Chondrocyte (in vitro differentiated cells): ENCODE data around the gene C20orf204. TPM values are rescaled to one million over a fixed set of nuclear protein-coding genes. Genes with fewer than 3 reads are reported as not detected.

Experiments
- DNase-seq: peaks from one replicate; pipeline ENCODE4 v3.0.0; 2021; ENCODE audit warnings: mixed read lengths, low spot score
- H3K27ac Mint-ChIP-seq: one replicate; pipeline ENCODE4 v1.8.0; 2021; ENCODE audit warnings: mild to moderate bottlenecking, moderate library complexity, mixed read lengths; ENCODE audit not compliant: unreplicated experiment
- H3K27me3 Mint-ChIP-seq: 2 replicates; pipeline ENCODE4 v1.8.0; 2021; ENCODE audit warnings: low read depth, mixed read lengths
- H3K36me3 Mint-ChIP-seq: 2 replicates; pipeline ENCODE4 v1.8.0; 2021; ENCODE audit warnings: low read depth, mixed read lengths
- H3K4me1 Mint-ChIP-seq: 2 replicates; pipeline ENCODE4 v1.8.0; 2021; ENCODE audit warnings: low read depth, mild to moderate bottlenecking, mixed read lengths
- H3K4me3 Mint-ChIP-seq: one replicate; pipeline ENCODE4 v1.8.0; 2021; ENCODE audit warnings: mild to moderate bottlenecking, moderate library complexity, mixed read lengths; ENCODE audit not compliant: unreplicated experiment
- H3K9me3 Mint-ChIP-seq: 2 replicates; pipeline ENCODE4 v1.8.0; 2021; ENCODE audit warnings: low read depth, mixed read lengths
- total RNA-seq: library from RNA; stranded (reverse); gene quantifications from 3 replicates; pipeline ENCODE4 v1.2.1, GENCODE V29; 2021
- TF ChIP-seq, protein P1 (sequence below): fragments of 200-600 bp; sonication (generic); IDR thresholded peaks from 2 replicates; pipeline ENCODE4 v1.5.0; 2021; ENCODE audit warnings: antibody characterized with exemption, mild to moderate bottlenecking, moderate library complexity

C20orf204 gene
- total RNA-seq, 1 donor from 2014 or later, result 0.77 TPM

DNA sequence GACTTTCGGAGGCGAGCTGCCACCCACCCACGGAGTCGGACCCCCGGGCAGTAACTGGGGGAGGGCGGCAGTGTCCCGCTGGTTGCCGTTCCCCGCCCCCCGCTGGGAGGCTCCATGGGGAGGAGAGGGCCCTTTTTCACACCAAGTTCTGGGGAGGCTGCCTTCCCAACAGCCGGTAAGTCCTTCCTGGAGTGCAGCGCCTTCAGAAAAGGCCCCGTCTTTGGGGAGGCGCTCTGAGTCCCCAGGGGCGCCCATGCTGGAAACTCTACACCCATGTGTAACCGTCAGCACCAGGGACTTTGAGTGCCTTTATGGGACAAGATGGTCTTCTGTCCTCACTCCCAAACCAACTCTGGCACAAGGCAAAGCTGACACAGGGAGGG lies 13.9 kb downstream of the C20orf204 start:
- no peak for DNase-seq
- H3K36me3 Mint-ChIP-seq, result no peaks in the 10 kb centered on the region
- TF ChIP-seq, protein P1, sequence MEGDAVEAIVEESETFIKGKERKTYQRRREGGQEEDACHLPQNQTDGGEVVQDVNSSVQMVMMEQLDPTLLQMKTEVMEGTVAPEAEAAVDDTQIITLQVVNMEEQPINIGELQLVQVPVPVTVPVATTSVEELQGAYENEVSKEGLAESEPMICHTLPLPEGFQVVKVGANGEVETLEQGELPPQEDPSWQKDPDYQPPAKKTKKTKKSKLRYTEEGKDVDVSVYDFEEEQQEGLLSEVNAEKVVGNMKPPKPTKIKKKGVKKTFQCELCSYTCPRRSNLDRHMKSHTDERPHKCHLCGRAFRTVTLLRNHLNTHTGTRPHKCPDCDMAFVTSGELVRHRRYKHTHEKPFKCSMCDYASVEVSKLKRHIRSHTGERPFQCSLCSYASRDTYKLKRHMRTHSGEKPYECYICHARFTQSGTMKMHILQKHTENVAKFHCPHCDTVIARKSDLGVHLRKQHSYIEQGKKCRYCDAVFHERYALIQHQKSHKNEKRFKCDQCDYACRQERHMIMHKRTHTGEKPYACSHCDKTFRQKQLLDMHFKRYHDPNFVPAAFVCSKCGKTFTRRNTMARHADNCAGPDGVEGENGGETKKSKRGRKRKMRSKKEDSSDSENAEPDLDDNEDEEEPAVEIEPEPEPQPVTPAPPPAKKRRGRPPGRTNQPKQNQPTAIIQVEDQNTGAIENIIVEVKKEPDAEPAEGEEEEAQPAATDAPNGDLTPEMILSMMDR, result no peak
- peak overlapping the region; percentile 56 for H3K4me3 Mint-ChIP-seq
- peaks cover 1% of the 10 kb centered on the region for H3K27me3 Mint-ChIP-seq
- H3K27ac Mint-ChIP-seq, result no peak overlapping the region
- H3K9me3 Mint-ChIP-seq, result no peaks in the 10 kb centered on the region
- H3K4me1 Mint-ChIP-seq, result peaks cover 26% of the 10 kb centered on the region

DNA sequence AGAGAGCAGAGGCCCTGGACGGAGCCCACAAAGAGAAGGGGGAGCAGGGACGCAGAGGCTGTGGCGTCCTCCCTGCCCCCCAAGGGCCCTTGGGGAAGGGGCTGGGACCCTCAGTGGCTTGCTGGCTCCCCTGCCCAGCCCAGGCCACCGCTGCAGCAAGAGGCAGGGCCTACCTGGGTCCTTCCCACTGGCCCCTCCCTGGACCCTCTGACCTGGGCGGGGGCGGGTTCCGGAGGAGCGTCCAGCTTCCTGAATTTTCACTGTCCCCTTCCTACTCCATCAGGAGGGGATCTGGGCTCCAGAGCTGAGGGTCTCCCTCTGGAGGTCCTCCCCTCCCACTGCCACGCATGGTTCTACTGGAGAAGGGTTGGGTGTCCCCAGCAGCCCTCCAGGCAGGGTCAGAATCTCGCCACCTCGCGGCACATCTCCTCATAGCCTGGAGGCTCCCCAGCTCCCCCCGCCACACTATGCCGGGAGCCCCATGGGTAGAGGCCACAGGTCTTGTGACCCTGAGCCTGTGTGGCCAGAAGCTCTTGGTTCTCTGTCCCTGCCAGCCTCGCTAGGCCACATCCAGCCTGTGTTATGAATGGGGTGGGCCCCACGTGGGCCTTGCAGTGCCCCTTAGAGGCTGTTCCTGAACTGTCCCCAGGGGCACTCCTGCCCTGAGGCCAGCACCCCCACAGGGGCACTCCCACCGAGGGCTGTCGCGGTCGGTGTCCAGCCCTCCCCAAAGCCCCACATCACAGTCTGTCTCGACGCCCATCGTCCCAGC lies 14.5 kb downstream of the C20orf204 start:
- Mint-ChIP-seq H3K36me3 (no peaks in the 10 kb centered on the region), H3K4me1 (peaks cover 26% of the 10 kb centered on the region), H3K27ac (no peak overlapping the region), H3K27me3 (peaks cover 1% of the 10 kb centered on the region), H3K9me3 (no peaks in the 10 kb centered on the region), H3K4me3 (no peak overlapping the region)
- TF ChIP-seq, protein P1, result no peak
- no peak for DNase-seq

DNA sequence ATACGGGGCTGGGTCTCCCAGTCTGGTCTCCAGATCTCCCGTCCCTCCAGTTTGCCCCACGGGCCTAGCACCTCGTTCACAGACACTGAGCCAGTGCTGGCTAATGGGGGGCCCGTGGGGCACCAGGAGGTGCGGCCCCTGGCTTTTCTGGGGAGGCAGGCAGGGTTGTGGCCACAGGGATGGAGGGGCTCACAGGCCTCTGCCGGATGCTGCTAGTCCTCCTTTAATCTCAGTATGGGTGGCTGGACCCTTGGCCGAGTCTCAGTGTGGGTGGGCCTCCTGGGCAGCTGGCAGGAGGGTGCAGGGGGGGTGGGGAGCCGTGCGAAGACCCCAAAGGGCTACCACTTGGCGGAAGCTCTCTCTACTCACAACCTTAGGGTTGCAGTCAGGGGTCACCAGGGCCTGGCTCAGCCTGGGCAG lies 15.1 kb downstream of the C20orf204 start:
- Mint-ChIP-seq H3K27me3 (peaks cover 1% of the 10 kb centered on the region), H3K9me3 (no peaks in the 10 kb centered on the region), H3K4me3 (no peak overlapping the region), H3K36me3 (no peaks in the 10 kb centered on the region), H3K4me1 (peaks cover 26% of the 10 kb centered on the region), H3K27ac (no peak overlapping the region)
- no peak for DNase-seq
- TF ChIP-seq, protein P1, result no peak

DNA sequence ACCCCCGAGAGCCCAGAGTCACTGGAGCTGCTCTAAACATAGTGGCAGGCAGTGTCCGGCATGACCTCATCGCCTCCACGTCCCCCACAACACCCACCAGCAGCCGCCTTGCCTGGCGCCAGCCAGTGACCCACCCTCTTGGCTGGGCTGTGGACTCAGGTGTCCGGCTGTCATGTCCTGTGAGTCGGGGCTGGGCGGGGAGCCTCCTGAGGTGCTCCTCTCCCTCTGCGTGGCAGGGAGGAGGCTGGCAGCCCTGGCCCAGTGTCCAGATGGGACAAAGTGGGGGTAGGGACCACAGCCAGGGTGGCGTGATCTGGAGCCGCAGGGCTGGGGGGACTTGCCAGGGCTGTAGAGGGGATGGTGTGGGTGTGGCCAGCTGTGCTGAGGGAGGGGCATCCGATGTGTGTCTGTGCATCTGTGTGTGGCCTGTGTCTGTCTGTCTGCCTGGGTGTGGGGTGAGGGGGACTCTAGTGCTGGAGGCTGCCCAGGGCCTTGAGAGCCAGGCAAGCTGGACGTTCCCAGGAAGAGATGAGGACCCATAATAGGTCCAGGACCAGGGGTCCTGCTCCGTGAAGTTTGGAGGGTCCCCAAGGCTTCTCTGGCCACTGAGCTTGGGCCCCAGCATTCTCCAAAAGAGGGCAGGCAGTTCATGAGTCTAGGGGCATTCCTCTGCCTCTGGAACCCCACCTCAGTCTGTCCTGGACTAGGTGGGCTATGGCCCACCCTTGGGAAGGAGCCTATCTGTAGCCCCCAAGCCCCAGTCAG lies 15.8 kb downstream of the C20orf204 start:
- peaks cover 26% of the 10 kb centered on the region for H3K4me1 Mint-ChIP-seq
- no peak overlapping the region for H3K4me3 Mint-ChIP-seq
- DNase-seq, result no peak
- no peak overlapping the region for H3K27ac Mint-ChIP-seq
- no peaks in the 10 kb centered on the region for H3K9me3 Mint-ChIP-seq
- peaks cover 1% of the 10 kb centered on the region for H3K27me3 Mint-ChIP-seq
- no peaks in the 10 kb centered on the region for H3K36me3 Mint-ChIP-seq
- TF ChIP-seq, protein P1, result no peak

DNA sequence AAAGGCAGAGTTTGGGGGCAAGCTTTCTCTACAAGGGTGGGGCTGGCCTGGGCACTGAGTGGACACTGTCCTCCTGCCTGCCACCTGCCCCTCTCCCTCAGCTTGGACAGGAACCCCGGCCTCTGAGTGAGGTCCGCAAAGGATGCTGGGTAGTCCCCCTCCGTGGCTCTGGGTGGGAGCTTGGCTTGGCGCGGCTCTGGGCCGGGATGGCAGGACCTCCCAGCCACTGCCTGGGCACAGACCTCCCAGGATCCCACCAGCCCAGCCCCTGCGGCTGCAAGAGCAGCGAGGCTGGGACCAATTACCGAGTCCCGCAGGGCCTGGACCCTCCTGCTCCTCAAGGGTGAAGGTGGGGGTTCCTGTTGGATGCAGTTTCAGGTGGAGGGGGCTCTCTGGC lies 16.3 kb downstream of the C20orf204 start:
- Mint-ChIP-seq H3K27me3 (peaks cover 1% of the 10 kb centered on the region), H3K27ac (no peak overlapping the region), H3K36me3 (no peaks in the 10 kb centered on the region), H3K4me1 (peaks cover 28% of the 10 kb centered on the region), H3K4me3 (no peak overlapping the region), H3K9me3 (no peaks in the 10 kb centered on the region)
- TF ChIP-seq, protein P1, result no peak
- DNase-seq, result no peak
